Mesenteric fat pad (tissue), 1 donor: ENCODE measurements around the gene PIP5KL1. TPM values are rescaled to one million over a fixed set of nuclear protein-coding genes. Genes with fewer than 3 reads are reported as not detected.
A peak's percentile ranks its signal among the peaks of the same experiment; 100 is the strongest.

Experiments used
- DNase-seq: peaks from one replicate; pipeline ENCODE4 v3.0.0-alpha.2; 2020; ENCODE audit warnings: low spot score
- total RNA-seq: library from RNA; stranded (reverse); fragmentation: NEBNext Ultra II Directional; extraction: Animal tissue kit (Norgen Biotek cat#: 25700); gene quantifications from one replicate; pipeline ENCODE4 v1.2.1, GENCODE V29; 2021
- donor health status: DM: yes; HTN: yes; CAD: no.

PIP5KL1 gene
- total RNA-seq, 1 donor from 2014 or later: 2.2 TPM

DNA sequence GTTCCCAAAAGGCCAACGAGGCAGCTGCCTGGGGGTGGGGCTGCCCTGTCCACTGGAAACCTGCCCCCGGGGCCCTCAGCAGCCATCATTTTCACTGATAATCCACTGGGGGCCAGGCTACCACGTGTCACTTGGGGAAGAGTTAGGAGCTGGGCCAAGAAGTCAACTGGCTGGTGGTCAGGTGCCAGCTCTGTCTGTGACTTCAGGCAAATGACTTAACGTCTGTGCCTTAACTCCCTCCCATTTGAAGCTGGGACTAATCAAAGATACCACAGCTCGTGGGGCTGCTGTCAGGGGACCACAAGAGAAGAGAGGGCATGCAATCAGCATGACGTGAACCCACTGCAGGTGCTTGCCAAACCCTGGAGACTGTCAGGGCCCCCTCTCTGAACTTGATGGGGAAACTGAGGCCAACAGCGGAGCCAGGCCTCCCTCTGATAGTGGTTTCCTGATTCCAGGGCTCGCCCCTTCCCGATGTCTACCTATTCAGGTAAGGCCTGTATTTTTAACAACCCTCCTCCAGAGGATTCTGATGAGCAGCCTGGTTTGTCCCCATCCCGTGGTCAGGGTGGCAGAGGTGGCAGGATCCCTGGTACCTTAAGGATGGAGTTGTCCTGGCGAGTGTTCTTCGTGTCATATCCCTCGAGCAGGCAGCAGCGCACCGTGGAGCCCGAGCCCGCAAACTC is 19.4 kb upstream of the PIP5KL1 start:
- no peak for DNase-seq

DNA sequence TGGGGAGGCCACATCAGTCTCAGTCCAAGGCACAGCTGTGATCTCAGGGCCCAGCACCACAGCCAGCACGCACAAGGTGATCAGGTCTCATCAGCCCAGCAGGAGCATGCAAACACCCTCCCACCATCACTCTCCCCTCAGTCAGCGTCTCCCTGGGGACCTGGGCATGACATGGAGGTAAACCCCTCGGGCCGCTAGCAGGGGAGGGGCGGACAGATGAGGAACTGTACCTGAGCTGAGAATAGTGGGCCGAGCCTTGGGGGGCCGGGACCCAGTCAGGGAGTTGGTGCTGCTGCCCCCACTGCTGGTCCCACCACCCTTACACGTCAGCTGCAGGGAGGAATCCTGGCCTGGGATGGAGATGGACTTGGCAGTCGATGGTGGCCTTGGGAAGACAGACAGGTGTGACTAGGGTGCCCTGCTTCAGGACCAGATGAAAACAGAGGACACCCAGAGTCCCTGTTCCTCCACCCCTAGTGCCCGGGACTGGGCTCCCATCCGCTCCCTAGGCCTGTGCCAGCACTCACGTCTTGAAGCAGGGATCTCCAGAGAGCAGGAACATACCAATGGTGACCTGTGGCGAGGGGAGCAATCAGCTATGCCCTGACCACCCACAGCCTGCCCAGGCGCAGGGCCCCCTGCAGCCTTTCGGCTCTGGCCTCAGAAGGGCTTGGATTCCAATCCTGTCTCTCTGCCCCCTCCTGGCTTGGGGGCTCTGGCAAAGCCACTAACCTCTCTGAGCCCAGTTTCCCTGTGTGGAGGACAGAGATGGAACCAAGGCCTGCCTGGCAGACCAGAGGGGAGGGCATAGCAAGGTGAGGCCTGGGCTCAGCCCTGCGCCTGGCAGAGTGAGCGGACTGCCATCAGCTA is 17.5 kb upstream of the PIP5KL1 start:
- DNase-seq: no peak

DNA sequence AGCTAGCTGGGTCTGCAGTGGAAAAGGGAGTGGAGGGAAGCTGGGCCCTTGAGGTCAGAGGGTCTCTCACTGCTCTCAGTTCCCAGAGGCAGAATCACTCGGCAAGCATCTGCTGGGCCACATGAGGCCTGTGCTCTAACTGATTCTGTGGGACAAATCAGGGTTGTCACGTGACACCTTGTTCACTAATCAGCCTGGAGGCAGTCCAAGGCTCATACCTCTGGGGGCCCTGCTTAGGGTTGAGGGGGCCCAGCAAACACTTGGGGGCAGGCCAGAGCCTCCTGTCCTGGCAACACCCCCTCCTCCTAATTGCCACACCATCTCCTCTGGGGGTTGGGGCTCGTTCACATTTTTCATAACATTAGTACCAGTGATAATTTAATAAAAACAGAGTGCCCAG is 16.2 kb upstream of the PIP5KL1 start:
- no peak for DNase-seq

GRCh38 chr9:127945942-127946341 is 15.4 kb upstream of the PIP5KL1 start:
- DNase-seq: no peak

- DNase-seq: no peak
These were observed 14.8 kb upstream of the PIP5KL1 start for GRCh38 chr9:127945338-127945737.

GRCh38 chr9:127944586-127945218 is 14.1 kb upstream of the PIP5KL1 start:
- DNase-seq: no peak

GRCh38 chr9:127943731-127944144 is 13.2 kb upstream of the PIP5KL1 start:
- peak; percentile 95 for DNase-seq

GRCh38 chr9:127943011-127943662 is 12.6 kb upstream of the PIP5KL1 start:
- DNase-seq: no peak

GRCh38 chr9:127942216-127943010 is 11.8 kb upstream of the PIP5KL1 start:
- no peak for DNase-seq

DNA sequence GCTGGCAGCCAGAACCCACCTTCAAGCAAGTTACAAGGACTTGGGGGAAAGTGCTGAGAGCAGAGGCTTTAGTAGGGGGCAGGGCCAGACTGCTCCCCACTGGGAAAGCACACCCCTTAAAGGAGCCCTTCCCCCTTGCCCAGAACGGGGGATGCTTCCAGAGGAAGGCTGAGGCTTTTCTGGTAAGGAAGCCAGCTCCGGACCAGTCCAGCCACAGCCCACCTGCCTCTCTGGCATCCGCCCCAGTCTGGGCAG is 11.3 kb upstream of the PIP5KL1 start:
- DNase-seq: no peak

- DNase-seq: no peak
These were observed 10.7 kb upstream of the PIP5KL1 start for GRCh38 chr9:127941062-127941960.

DNA sequence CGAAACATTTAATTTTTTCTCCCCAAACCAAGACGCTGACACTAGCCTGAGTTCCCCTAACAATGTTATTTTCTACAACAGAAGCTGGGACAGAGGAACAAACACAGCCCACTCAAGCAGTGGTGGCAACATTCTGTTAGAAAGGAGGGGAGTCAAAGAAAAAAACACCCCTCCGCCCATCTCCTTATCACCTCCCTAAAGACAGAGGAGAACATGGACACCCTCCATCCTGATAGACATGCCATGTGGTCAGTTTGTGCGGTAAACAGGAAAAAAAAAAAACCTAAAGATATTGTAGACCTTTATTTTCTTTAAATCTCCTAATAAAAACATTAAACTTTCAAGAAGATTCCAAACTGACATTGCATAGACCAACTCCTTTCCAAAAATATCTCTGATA is 10.0 kb upstream of the PIP5KL1 start:
- DNase-seq: no peak

DNA sequence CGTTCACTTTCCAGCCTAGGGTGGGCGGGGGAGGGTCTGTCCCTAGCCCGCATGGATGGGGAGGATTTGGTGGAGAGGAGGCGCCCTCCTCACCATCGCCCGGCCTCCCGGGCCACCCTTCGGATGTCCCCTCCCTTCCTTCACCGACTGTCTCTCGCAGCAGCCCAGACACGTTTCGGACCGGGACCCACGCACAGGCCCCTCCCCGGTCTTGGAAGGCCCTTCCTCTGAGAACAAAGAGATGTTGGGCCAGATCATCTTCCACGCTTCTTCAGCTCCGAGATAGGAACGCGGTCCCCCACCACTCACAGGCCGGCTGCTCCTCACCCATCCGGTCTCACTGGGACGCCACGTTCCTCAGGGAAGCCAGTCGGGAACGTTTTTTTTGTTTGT is 7.7 kb upstream of the PIP5KL1 start:
- DNase-seq: no peak

DNA sequence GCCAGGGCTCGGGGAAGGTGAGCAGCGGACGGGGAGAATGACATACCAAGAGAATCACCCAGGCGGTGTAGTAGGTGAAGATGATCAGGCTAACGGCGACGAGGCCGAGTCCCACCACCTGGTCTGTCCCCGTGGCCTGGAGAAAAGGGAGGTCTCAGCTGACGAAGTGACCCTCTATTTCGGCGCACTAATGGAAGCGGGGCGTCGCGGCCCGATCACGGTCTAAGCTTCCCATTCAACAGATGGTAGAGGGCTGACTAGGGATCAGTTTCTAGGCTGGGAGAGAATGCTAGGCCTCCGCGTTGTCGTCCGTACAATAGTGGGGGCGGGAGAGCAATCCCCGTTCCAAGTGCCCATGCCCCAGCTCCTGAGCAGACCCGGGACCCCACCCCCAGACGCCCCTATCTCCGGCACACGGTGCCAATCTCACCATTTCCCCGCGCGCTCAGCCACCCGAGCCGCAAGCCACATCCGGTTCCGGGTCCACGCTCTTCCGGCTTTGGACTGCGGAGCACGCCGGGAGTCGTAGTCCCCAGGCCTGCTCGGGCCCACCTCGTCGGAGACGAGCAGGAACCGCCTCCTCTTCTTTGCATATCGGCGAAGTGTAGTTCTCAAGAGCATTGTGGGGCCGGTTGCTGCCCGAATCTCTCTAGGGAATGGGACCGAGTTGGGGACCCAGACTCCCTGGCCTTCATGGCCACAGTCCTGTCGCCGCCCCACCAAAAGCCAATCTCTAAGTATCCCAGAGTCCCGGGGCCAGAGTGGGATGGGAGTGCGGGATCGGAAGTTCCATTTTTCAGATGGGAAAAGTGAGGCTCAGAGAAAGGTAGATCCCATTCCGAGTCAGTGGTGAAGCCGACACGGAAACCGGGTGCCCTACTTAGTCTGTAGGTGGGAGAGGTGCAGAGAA is 7.1 kb upstream of the PIP5KL1 start, which contains the start of gene DPM2:
Gene DPM2 (minus strand): TSS at position 467 of the 910 bp plus-strand sequence. CDS start 34 bp downstream, at position 433.
- DNase-seq: peak; percentile 95

- no peak for DNase-seq
These were observed 6.4 kb upstream of the PIP5KL1 start for GRCh38 chr9:127937056-127937387.

GRCh38 chr9:127936347-127936852 is 5.8 kb upstream of the PIP5KL1 start:
- DNase-seq: no peak

DNA sequence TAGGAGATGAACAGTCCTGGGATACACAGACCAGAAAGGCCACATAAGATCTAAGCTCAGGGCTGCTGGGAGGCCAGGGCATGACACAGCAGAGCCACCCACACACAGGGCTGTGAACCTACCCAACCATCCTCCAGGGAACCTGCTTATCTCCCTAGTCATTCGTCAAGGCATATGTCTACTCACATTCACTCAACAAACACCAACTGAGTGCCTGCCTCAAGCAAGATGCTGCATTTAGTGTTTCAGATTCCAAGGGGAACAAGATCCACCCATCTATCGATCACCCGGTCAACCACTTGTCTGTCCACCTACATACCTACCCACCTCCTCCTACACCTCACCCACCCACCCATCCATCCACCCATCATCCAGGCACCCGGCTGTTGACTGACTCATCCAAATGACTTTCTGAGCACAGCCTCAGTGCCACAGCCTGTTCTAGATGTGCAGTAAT is 5.2 kb upstream of the PIP5KL1 start:
- no peak for DNase-seq

- no peak for DNase-seq
These were observed 4.4 kb upstream of the PIP5KL1 start for GRCh38 chr9:127934986-127935385.

GRCh38 chr9:127934248-127934647 is 3.7 kb upstream of the PIP5KL1 start:
- DNase-seq: no peak
